ENCODE data around the gene TMPRSS4. TPM values are rescaled to one million over a fixed set of nuclear protein-coding genes. Genes with fewer than 3 reads are reported as not detected.

Gene TMPRSS4
- total and polyA plus RNA-seq, 3 donors from 2014 or later: 1.2 to 4.3 (median 1.3) TPM

GRCh38 chr11:118111019-118111743 lies 34.3 kb downstream of the TMPRSS4 start:
- no peak overlapping the region for H3K27ac ChIP-seq
- H3K9me3 ChIP-seq: no peaks in the 10 kb centered on the region
- WGBS, 2 donors: 57 to 69% methylated on average over 8 of the region's 8 CpGs
- no peaks in the 10 kb centered on the region for H3K27me3 ChIP-seq
- H3K36me3 ChIP-seq (ENCODE audit: low read depth, missing control alignments): no peaks in the 10 kb centered on the region
- no peak for DNase-seq
- no peaks in the 10 kb centered on the region for H3K4me1 ChIP-seq
- TF ChIP-seq, protein P1, sequence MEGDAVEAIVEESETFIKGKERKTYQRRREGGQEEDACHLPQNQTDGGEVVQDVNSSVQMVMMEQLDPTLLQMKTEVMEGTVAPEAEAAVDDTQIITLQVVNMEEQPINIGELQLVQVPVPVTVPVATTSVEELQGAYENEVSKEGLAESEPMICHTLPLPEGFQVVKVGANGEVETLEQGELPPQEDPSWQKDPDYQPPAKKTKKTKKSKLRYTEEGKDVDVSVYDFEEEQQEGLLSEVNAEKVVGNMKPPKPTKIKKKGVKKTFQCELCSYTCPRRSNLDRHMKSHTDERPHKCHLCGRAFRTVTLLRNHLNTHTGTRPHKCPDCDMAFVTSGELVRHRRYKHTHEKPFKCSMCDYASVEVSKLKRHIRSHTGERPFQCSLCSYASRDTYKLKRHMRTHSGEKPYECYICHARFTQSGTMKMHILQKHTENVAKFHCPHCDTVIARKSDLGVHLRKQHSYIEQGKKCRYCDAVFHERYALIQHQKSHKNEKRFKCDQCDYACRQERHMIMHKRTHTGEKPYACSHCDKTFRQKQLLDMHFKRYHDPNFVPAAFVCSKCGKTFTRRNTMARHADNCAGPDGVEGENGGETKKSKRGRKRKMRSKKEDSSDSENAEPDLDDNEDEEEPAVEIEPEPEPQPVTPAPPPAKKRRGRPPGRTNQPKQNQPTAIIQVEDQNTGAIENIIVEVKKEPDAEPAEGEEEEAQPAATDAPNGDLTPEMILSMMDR (IDR thresholded peaks at IDR 0.05): no peak
- TF ChIP-seq POLR2A (IDR thresholded peaks at IDR 0.05): no peak
- intact Hi-C loops (cut with DNase I; ENCODE audit: low total_unique reads): no loop called here
- no peak overlapping the region for H3K4me3 ChIP-seq

- DNase-seq: no peak
- Histone ChIP-seq H3K9me3 (no peaks in the 10 kb centered on the region), H3K4me3 (no peak overlapping the region), H3K36me3 (ENCODE audit: low read depth, missing control alignments) (no peaks in the 10 kb centered on the region), H3K27ac (no peak overlapping the region), H3K4me1 (no peaks in the 10 kb centered on the region), H3K27me3 (no peaks in the 10 kb centered on the region)
- intact Hi-C loops (cut with DNase I; ENCODE audit: low total_unique reads): no loop called here
- TF ChIP-seq POLR2A (IDR thresholded peaks at IDR 0.05): no peak
- TF ChIP-seq, protein P1 (IDR thresholded peaks at IDR 0.05): no peak
- 85 to 94% methylated on average over 5 to 6 of the region's 6 CpGs for WGBS, 2 donors
These were observed 34.8 kb downstream of the TMPRSS4 start for GRCh38 chr11:118111744-118112035.

DNA sequence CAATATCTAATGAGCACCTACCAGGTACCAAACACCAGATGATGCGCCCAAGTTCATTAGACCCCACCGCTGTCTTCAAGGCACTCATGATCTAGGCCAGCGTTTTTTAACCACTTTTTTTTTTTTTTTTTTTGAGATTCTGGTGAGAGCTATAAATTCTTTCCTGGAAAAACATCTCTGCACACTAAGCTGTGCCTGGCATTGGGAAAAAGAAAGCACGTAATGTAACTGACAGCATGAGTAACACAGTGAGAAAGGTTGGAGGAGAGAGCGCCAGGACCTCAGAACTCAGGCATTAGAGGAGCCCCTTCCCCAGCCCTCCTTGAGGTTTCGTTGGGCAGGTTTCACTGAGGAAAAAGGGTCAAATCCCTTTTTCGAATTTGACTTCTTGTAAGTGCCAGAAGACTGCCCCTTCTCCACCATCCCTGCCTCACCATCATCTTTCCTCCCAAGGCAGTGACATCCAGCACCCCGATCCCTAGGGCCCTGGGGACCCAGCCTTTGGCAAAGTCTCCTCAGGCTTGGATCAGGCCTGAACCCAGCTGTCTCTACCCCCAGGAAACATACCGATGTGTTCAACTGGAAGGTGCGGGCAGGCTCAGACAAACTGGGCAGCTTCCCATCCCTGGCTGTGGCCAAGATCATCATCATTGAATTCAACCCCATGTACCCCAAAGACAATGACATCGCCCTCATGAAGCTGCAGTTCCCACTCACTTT lies 36.0 kb downstream of the TMPRSS4 start:
- no peaks in the 10 kb centered on the region for H3K36me3 ChIP-seq (ENCODE audit: low read depth, missing control alignments)
- DNase-seq: no peak
- no peak overlapping the region for H3K27ac ChIP-seq
- WGBS, 2 donors: 88 to 89% methylated on average over 10 to 11 of the region's 11 CpGs
- intact Hi-C loops (cut with DNase I; ENCODE audit: low total_unique reads): no loop called here
- H3K9me3 ChIP-seq: no peaks in the 10 kb centered on the region
- H3K4me3 ChIP-seq: no peak overlapping the region
- TF ChIP-seq, protein P1 (IDR thresholded peaks at IDR 0.05): no peak
- no peak for TF ChIP-seq POLR2A (IDR thresholded peaks at IDR 0.05)
- H3K27me3 ChIP-seq: no peaks in the 10 kb centered on the region
- H3K4me1 ChIP-seq: no peaks in the 10 kb centered on the region

- Histone ChIP-seq H3K27me3 (no peaks in the 10 kb centered on the region), H3K27ac (no peak overlapping the region), H3K4me3 (no peak overlapping the region), H3K9me3 (no peaks in the 10 kb centered on the region), H3K36me3 (ENCODE audit: low read depth, missing control alignments) (no peaks in the 10 kb centered on the region), H3K4me1 (no peaks in the 10 kb centered on the region)
- intact Hi-C loops (cut with DNase I; ENCODE audit: low total_unique reads): no loop called here
- TF ChIP-seq, protein P1 (IDR thresholded peaks at IDR 0.05): no peak
- TF ChIP-seq POLR2A (IDR thresholded peaks at IDR 0.05): no peak
- whole genome bisulfite sequencing, 2 donors: 60 to 89% methylated on average over 1 of the region's 1 CpG
- DNase-seq: no peak
These were observed 37.4 kb downstream of the TMPRSS4 start for GRCh38 chr11:118114266-118114665.

Data from testis (tissue), 3 donors.